Endothelial cell of umbilical vein (primary cell): ENCODE results near the gene LCN15.

ENCODE experiments used
- CTCF ChIP-seq, 2 donors: IDR thresholded peaks; 1 replicate in 1 of 2; 2 replicates in 1 of 2; pipeline ENCODE4 v1.5.1; 2011; ENCODE audit warnings: low read length in 2 of 2, mild to moderate bottlenecking in 2 of 2, moderate library complexity in 2 of 2, control low read depth in 1 of 2, inconsistent platforms in 1 of 2, low read depth in 1 of 2; ENCODE audit not compliant: insufficient read depth in 1 of 2; ENCODE audit errors: extremely low read depth in 1 of 2
- EZH2 ChIP-seq: IDR thresholded peaks from 2 replicates; pipeline ENCODE4 v1.6.1; 2012; ENCODE audit warnings: borderline replicate concordance, low read depth, mild to moderate bottlenecking, moderate library complexity, low read length, inconsistent platforms; ENCODE audit not compliant: severe bottlenecking
- FOS ChIP-seq: IDR thresholded peaks from 2 replicates; pipeline ENCODE4 v1.6.1; 2011; ENCODE audit warnings: mild to moderate bottlenecking, low read length, moderate library complexity, borderline replicate concordance; ENCODE audit not compliant: insufficient read depth
- MAX ChIP-seq: IDR thresholded peaks from 2 replicates; pipeline ENCODE4 v1.6.1; 2011; ENCODE audit not compliant: insufficient read depth, insufficient read length
- POLR2A ChIP-seq: IDR thresholded peaks from 2 replicates; pipeline ENCODE4 v1.6.1; 2012; ENCODE audit warnings: low read depth, mild to moderate bottlenecking, control low read depth, low read length
- POLR2AphosphoS5 ChIP-seq: IDR thresholded peaks from 2 replicates; pipeline ENCODE4 v1.6.1; 2012; ENCODE audit warnings: low read depth, mild to moderate bottlenecking, control low read depth, low read length, moderate library complexity; ENCODE audit not compliant: insufficient read depth

DNA sequence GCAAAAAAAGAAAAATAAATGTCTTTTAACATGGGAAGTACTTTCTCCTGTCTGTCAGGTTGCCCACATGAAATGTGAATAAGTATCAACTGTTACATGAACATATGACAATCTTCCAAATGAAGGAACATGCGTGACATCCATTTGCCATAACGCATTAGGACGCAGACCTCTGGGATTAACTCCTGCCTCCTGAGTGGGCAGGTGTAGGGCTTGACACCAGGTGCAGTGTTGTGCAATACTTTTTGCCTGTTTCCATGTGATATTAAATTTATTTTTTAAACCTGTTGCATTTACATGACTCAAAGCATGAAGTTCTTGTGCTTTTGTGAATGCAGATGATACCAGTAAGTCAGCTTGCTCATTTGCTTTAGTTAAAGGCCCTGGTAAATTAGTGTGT is 18.1 kb upstream of the LCN15 start:
- TF ChIP-seq CTCF (IDR thresholded peaks at IDR 0.05; ENCODE audit: extremely low read depth in 1 of 2, insufficient read depth in 1 of 2, low read depth in 1 of 2, low read length in 2 of 2) (no peak), POLR2AphosphoS5 (no peak), EZH2 (no peak), POLR2A (no peak), MAX (no peak), FOS (no peak)
